H1 (cell line): ENCODE data around the gene CCDC88C. TPM values are rescaled to one million over a fixed set of nuclear protein-coding genes. Genes with fewer than 3 reads are reported as not detected.

Experiments used
- CTCF ChIA-PET: fragments of 300-600 bp; sonication (Branson Sonifier 250); formaldehyde crosslinking; loops from one replicate; lab custom pipeline; 2021; ENCODE audit not compliant: partially characterized antibody; lab: Charles Lee
- POLR2A ChIA-PET: fragments of 300-600 bp; sonication (Branson Sonifier 250); formaldehyde crosslinking; loops from one replicate; lab custom pipeline; 2021; ENCODE audit warnings: inconsistent platforms; ENCODE audit not compliant: partially characterized antibody; lab: Charles Lee
- DNase-seq, 2 experiments: peaks; one replicate each; pipeline versions ENCODE4 v3.0.0 to v3.0.0-alpha.2; 2010 to 2022; ENCODE audit warnings: low spot score in 2 of 2, low read depth in 1 of 2, mixed read lengths in 1 of 2
- FAIRE-seq: peaks from 2 replicates; lab custom pipeline; 2011; peaks lifted over from hg19 to GRCh38; lab: Jason Lieb, UNC
- H2AFZ ChIP-seq: 2 replicates; pipeline ENCODE4 v1.8.1; 2012; ENCODE audit warnings: low read length, inconsistent platforms
- H2AK5ac ChIP-seq: 2 replicates; pipeline ENCODE4 v1.6.1; 2013; ENCODE audit warnings: low read depth, low read length
- H2BK120ac ChIP-seq: replicated peaks from 2 replicates; pipeline ENCODE3; 2013; ENCODE audit warnings: low read depth, low read length, inconsistent platforms
- H2BK12ac ChIP-seq: 2 replicates; pipeline ENCODE4 v1.6.1; 2013; ENCODE audit warnings: low read depth, low read length
- H2BK15ac ChIP-seq: 2 replicates; pipeline ENCODE4 v1.6.1; 2013; ENCODE audit warnings: low read length
- H2BK20ac ChIP-seq: 2 replicates; pipeline ENCODE4 v1.6.1; 2013; ENCODE audit warnings: low read length
- H2BK5ac ChIP-seq: 2 replicates; pipeline ENCODE4 v1.6.1; 2013; ENCODE audit warnings: low read depth, low read length
- H3K14ac ChIP-seq: 2 replicates; pipeline ENCODE4 v1.6.1; 2013; ENCODE audit warnings: inconsistent platforms; ENCODE audit not compliant: insufficient read length
- H3K18ac ChIP-seq: 2 replicates; pipeline ENCODE4 v1.6.1; 2013; ENCODE audit warnings: low read length; ENCODE audit errors: extremely low read depth
- H3K23ac ChIP-seq: 2 replicates; pipeline ENCODE4 v1.6.1; 2013; ENCODE audit warnings: inconsistent platforms; ENCODE audit not compliant: insufficient read length
- H3K23me2 ChIP-seq: 2 replicates; pipeline ENCODE4 v1.6.1; 2013; ENCODE audit warnings: low read depth, low read length
- H3K27ac ChIP-seq: 2 replicates; pipeline ENCODE4 v1.6.1; 2011; ENCODE audit warnings: low read depth, low read length, inconsistent platforms
- H3K27me3 ChIP-seq, 4 experiments: replicated peaks in 1 of 4; 1 replicate in 1 of 4; 2 replicates in 3 of 4; pipeline versions ENCODE4 v1.6.1 to v1.8.1; 2011 to 2013; ENCODE audit warnings: low read length in 3 of 4, mild to moderate bottlenecking in 3 of 4, inconsistent platforms in 2 of 4, mixed read lengths in 2 of 4, moderate library complexity in 1 of 4; ENCODE audit not compliant: control insufficient read depth in 3 of 4, insufficient read depth in 3 of 4; ENCODE audit errors: extremely low read depth in 1 of 4
- H3K36me3 ChIP-seq, 4 experiments: 2 replicates each; pipeline versions ENCODE4 v1.6.1 to v1.8.1; 2011 to 2013; ENCODE audit warnings: mild to moderate bottlenecking in 4 of 4, low read length in 3 of 4, moderate library complexity in 2 of 4, control low read depth in 1 of 4, inconsistent platforms in 1 of 4; ENCODE audit not compliant: insufficient read depth in 4 of 4, control insufficient read depth in 2 of 4
- H3K4ac ChIP-seq: replicated peaks from 2 replicates; pipeline ENCODE3; 2013; ENCODE audit warnings: low read length, low read depth, mixed read lengths, inconsistent platforms; ENCODE audit not compliant: insufficient read length
- H3K4me1 ChIP-seq, 4 experiments: replicated peaks in 1 of 4; 1 replicate in 1 of 4; 2 replicates in 3 of 4; pipeline versions ENCODE4 v1.6.1 to v1.8.1; 2011 to 2013; ENCODE audit warnings: low read length in 3 of 4, inconsistent platforms in 2 of 4, mixed read lengths in 1 of 4; ENCODE audit not compliant: insufficient read depth in 4 of 4, control insufficient read depth in 3 of 4
- H3K4me2 ChIP-seq, 2 experiments: 2 replicates each; pipeline versions ENCODE4 v1.6.1 to v1.8.1; 2011 to 2013; ENCODE audit warnings: low read depth in 2 of 2, low read length in 2 of 2, control low read depth in 1 of 2, inconsistent platforms in 1 of 2, mild to moderate bottlenecking in 1 of 2; ENCODE audit not compliant: insufficient read depth in 1 of 2
- H3K4me3 ChIP-seq, 4 experiments: fragments of 200-600, 300-600 bp in 1 of 4; sonication (generic), shearing (Covaris generic), sonication (Bioruptor Twin) in 1 of 4; 2 replicates each; pipeline versions ENCODE4 v1.5.1 to v1.8.1; 2011 to 2016; ENCODE audit warnings: low read length in 4 of 4, low read depth in 3 of 4, control low read depth in 2 of 4, inconsistent platforms in 2 of 4, mild to moderate bottlenecking in 2 of 4, mixed read lengths in 1 of 4, moderate library complexity in 1 of 4; ENCODE audit not compliant: insufficient read depth in 2 of 4; ENCODE audit errors: extremely low read depth in 1 of 4
- H3K56ac ChIP-seq: replicated peaks from 2 replicates; pipeline ENCODE3; 2013; ENCODE audit warnings: low read depth, mild to moderate bottlenecking, mixed read lengths, low read length, inconsistent platforms; ENCODE audit not compliant: insufficient read length
- H3K79me1 ChIP-seq: 2 replicates; pipeline ENCODE4 v1.6.1; 2013; ENCODE audit warnings: low read depth, low read length, control low read depth
- H3K79me2 ChIP-seq, 2 experiments: 2 replicates each; pipeline versions ENCODE4 v1.6.1 to v1.8.1; 2012 to 2013; ENCODE audit warnings: low read length in 2 of 2, mild to moderate bottlenecking in 2 of 2, inconsistent platforms in 1 of 2; ENCODE audit not compliant: insufficient read depth in 2 of 2, control insufficient read depth in 1 of 2
- H3K9ac ChIP-seq, 4 experiments: replicated peaks in 1 of 4; 1 replicate in 1 of 4; 2 replicates in 3 of 4; pipeline versions ENCODE4 v1.6.1 to v1.8.1; 2011 to 2013; ENCODE audit warnings: low read depth in 3 of 4, low read length in 3 of 4, control low read depth in 2 of 4, mild to moderate bottlenecking in 2 of 4, moderate library complexity in 2 of 4, inconsistent platforms in 1 of 4; ENCODE audit errors: extremely low read depth in 1 of 4
- H3K9me3 ChIP-seq, 2 experiments: 2 replicates each; pipeline versions ENCODE4 v1.6.1 to v1.8.1; 2012 to 2013; ENCODE audit warnings: mild to moderate bottlenecking in 2 of 2, moderate library complexity in 2 of 2, control low read depth in 1 of 2, inconsistent platforms in 1 of 2, low read depth in 1 of 2, low read length in 1 of 2, mixed read lengths in 1 of 2; ENCODE audit not compliant: insufficient read depth in 2 of 2
- H4K20me1 ChIP-seq, 2 experiments: replicated peaks in 1 of 2; 2 replicates each; pipeline versions ENCODE3 to v1.8.1; 2011 to 2013; ENCODE audit warnings: inconsistent platforms in 2 of 2, low read length in 2 of 2, mild to moderate bottlenecking in 1 of 2; ENCODE audit not compliant: insufficient read depth in 2 of 2, control insufficient read depth in 1 of 2
- H4K5ac ChIP-seq: 2 replicates; pipeline ENCODE4 v1.6.1; 2013; ENCODE audit warnings: low read length, low read depth, mixed read lengths, inconsistent platforms; ENCODE audit not compliant: insufficient read length
- H4K8ac ChIP-seq: 2 replicates; pipeline ENCODE4 v1.8.0; 2013; ENCODE audit warnings: mild to moderate bottlenecking, moderate library complexity, low read length, inconsistent platforms; ENCODE audit not compliant: insufficient read depth; ENCODE audit errors: extremely low read depth
- H4K91ac ChIP-seq: replicated peaks from 2 replicates; pipeline ENCODE3; 2013; ENCODE audit warnings: low read length, mixed read lengths, inconsistent platforms; ENCODE audit not compliant: insufficient read length
- BACH1 ChIP-seq: IDR thresholded peaks from 2 replicates; pipeline ENCODE4 v1.6.1; 2012; ENCODE audit warnings: low read length, improper control_type of control experiment
- BCL11A ChIP-seq, 2 experiments: IDR thresholded peaks; one replicate each; pipeline ENCODE4 v1.6.1; 2011; ENCODE audit warnings: low read depth in 2 of 2, low read length in 2 of 2, mild to moderate bottlenecking in 2 of 2
- JUND ChIP-seq: IDR thresholded peaks from 2 replicates; pipeline ENCODE4 v1.6.1; 2011; ENCODE audit warnings: mild to moderate bottlenecking, improper control_type of control experiment, low read length
- KDM5A ChIP-seq: fragments of 200-600 bp; IDR thresholded peaks from 2 replicates; pipeline ENCODE4 v1.7.1; 2012; ENCODE audit warnings: mild to moderate bottlenecking, low read length, inconsistent platforms, mixed read lengths
- NRF1 ChIP-seq: IDR thresholded peaks from 2 replicates; pipeline ENCODE4 v1.6.1; 2011; ENCODE audit warnings: mild to moderate bottlenecking, low read depth, low read length, improper control_type of control experiment
- RBBP5 ChIP-seq: IDR thresholded peaks from 2 replicates; pipeline ENCODE4 v1.7.1; 2012; ENCODE audit warnings: low read depth, mild to moderate bottlenecking, inconsistent platforms, low read length, moderate library complexity, borderline replicate concordance
- SAP30 ChIP-seq: fragments of 300-600 bp; sonication (generic); IDR thresholded peaks from 2 replicates; pipeline ENCODE4 v1.7.1; 2012; ENCODE audit warnings: low read length, moderate library complexity, mild to moderate bottlenecking, inconsistent platforms; ENCODE audit not compliant: insufficient read depth, insufficient replicate concordance
- SIN3A ChIP-seq, 2 experiments: IDR thresholded peaks in 1 of 2; conservative IDR thresholded peaks in 1 of 2; 2 replicates each; pipeline ENCODE4 v1.6.1; 2011 to 2012; ENCODE audit warnings: low read length in 2 of 2, improper control_type of control experiment in 1 of 2, low read depth in 1 of 2, mild to moderate bottlenecking in 1 of 2
- TAF1 ChIP-seq: IDR thresholded peaks from 2 replicates; pipeline ENCODE4 v1.6.1; 2011; ENCODE audit warnings: mild to moderate bottlenecking, low read depth, low read length
- TCF12 ChIP-seq: IDR thresholded peaks from 2 replicates; pipeline ENCODE4 v1.6.1; 2011; ENCODE audit warnings: low read depth, mild to moderate bottlenecking, low read length
- ZNF274 ChIP-seq: IDR thresholded peaks from 2 replicates; pipeline ENCODE4 v1.7.0; 2012; ENCODE audit warnings: low read length, borderline replicate concordance; ENCODE audit errors: extremely low read depth
- WGBS, 2 experiments: shearing (Covaris generic) in 1 of 2; methylation state at CpG; one replicate each; pipeline versions ENCODE4 v1.1.6 to v1.1.7; 2013 to 2015; ENCODE audit warnings: low lambda C conversion rate in 2 of 2, mixed read lengths in 2 of 2, inconsistent platforms in 1 of 2, low coverage in 1 of 2, missing lambda C conversion rate in 1 of 2; ENCODE audit not compliant: insufficient replicate concordance in 2 of 2, insufficient coverage in 1 of 2, insufficient read length in 1 of 2; ENCODE audit errors: extremely low coverage in 1 of 2, missing lambda C conversion rate in 1 of 2; 5-methylcytosine and 5-hydroxymethylcytosine counted together
- polyA plus RNA-seq, 7 experiments: library from polyadenylated mRNA; depleted of rRNA in 3 of 7; stranded (reverse) in 5 of 7; unstranded in 2 of 7; fragments of >200 nt in 5 of 7; fragments of 200-250 nt in 2 of 7; gene quantifications; 1 replicate in 5 of 7; 2 replicates in 1 of 7; 4 replicates in 1 of 7; pipeline versions ENCODE4 v1.2.1 to v1.2.3, GENCODE V29; 2011 to 2013; ENCODE audit warnings: missing spikeins in 2 of 7, mixed read lengths in 2 of 7
- total RNA-seq: library from RNA; stranded (reverse); fragmentation: NEBNext Ultra II Directional; extraction: Animal tissue kit (Norgen Biotek cat#: 25700); gene quantifications from 2 replicates; pipeline ENCODE4 v1.2.1, GENCODE V29; 2021
- TF ChIP-seq, protein P1 (sequence below), 3 experiments: IDR thresholded peaks; 1 replicate in 2 of 3; 2 replicates in 1 of 3; pipeline versions ENCODE4 v1.5.1 to v1.6.1; 2011; ENCODE audit warnings: low read length in 3 of 3, mild to moderate bottlenecking in 3 of 3, inconsistent platforms in 2 of 3, low read depth in 1 of 3, moderate library complexity in 1 of 3; ENCODE audit not compliant: insufficient read depth in 1 of 3; ENCODE audit errors: control extremely low read depth in 1 of 3

Gene CCDC88C
- total and polyA plus RNA-seq, 2 of the 8 experiments (the other 6 are each of a cell fraction or from before 2014, with no cell fraction given) = 10.3 to 57.7 TPM

DNA sequence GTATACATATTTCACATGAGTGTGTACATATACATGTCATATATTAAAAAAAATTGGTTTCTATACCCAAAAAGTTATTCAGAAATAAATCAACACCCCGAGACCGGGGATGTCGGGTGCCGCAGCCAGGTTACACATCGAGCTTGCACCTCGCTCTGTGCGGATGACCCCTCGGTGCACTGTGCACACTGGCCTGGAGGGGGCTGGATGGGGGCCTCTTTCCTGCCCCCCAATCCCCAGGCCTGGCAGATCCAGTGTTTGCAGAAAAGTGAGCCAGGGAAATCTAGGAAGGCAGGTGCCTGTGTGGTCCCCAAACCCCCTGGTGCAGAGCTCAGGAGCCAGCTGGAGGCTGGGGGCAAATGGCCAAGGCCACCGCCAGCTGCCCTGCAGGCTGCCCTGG lies 146.0 kb downstream of the CCDC88C start:
- DNase-seq (no peak), FAIRE-seq (no peak)
- no peak overlapping the region for H3K56ac ChIP-seq
- no peak overlapping the region for H2BK15ac ChIP-seq
- peaks cover 0 to 26% (median 11%) of the 10 kb centered on the region in 4 experiments; a peak in 7 of 8 replicates for H3K36me3 ChIP-seq
- H3K27ac ChIP-seq = no peak overlapping the region
- ChIA-PET POLR2A (interaction anchor here (0.8 to 0.9 kb wide), 2 partner anchors 15 to 24 kb away, joined by 3 read pairs; no protein-coding TSS in a partner anchor), CTCF (interaction anchor here (0.5 to 7.3 kb wide), 10 partner anchors 10 to 95 kb away, joined by 3 to 57 read pairs (median 4); no protein-coding TSS in a partner anchor)
- H2AFZ ChIP-seq = no peak overlapping the region
- no peak overlapping the region for H4K5ac ChIP-seq
- no peak overlapping the region for H3K4me2 ChIP-seq
- no peak overlapping the region for H3K9ac ChIP-seq
- H3K9me3 ChIP-seq = no peaks in the 10 kb centered on the region
- H3K18ac ChIP-seq = no peak overlapping the region
- no peaks in the 10 kb centered on the region for H3K4me1 ChIP-seq
- WGBS, 2 experiments = 93% methylated on average over 9 of the region's 9 CpGs; no CpG with 5 or more reads in 1 of the 2 experiments
- H3K27me3 ChIP-seq = no peaks in the 10 kb centered on the region
- no peaks in the 10 kb centered on the region for H3K79me2 ChIP-seq
- no peak overlapping the region for H4K8ac ChIP-seq
- H2BK5ac ChIP-seq = no peak overlapping the region
- no peaks in the 10 kb centered on the region for H3K23me2 ChIP-seq
- no peak overlapping the region for H2BK120ac ChIP-seq
- H2AK5ac ChIP-seq = no peak overlapping the region
- no peak overlapping the region for H2BK12ac ChIP-seq
- H2BK20ac ChIP-seq = no peak overlapping the region
- H3K79me1 ChIP-seq = no peaks in the 10 kb centered on the region
- peaks cover 2 to 4% of the 10 kb centered on the region in 2 experiments for H4K20me1 ChIP-seq
- H3K4ac ChIP-seq = no peak overlapping the region
- no peak overlapping the region for H3K4me3 ChIP-seq
- H3K23ac ChIP-seq = no peak overlapping the region
- H3K14ac ChIP-seq = no peak overlapping the region
- no peak overlapping the region for H4K91ac ChIP-seq
- TF ChIP-seq, protein P1, sequence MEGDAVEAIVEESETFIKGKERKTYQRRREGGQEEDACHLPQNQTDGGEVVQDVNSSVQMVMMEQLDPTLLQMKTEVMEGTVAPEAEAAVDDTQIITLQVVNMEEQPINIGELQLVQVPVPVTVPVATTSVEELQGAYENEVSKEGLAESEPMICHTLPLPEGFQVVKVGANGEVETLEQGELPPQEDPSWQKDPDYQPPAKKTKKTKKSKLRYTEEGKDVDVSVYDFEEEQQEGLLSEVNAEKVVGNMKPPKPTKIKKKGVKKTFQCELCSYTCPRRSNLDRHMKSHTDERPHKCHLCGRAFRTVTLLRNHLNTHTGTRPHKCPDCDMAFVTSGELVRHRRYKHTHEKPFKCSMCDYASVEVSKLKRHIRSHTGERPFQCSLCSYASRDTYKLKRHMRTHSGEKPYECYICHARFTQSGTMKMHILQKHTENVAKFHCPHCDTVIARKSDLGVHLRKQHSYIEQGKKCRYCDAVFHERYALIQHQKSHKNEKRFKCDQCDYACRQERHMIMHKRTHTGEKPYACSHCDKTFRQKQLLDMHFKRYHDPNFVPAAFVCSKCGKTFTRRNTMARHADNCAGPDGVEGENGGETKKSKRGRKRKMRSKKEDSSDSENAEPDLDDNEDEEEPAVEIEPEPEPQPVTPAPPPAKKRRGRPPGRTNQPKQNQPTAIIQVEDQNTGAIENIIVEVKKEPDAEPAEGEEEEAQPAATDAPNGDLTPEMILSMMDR (IDR thresholded peaks at IDR 0.05; ENCODE audit: control extremely low read depth in 1 of 3, insufficient read depth in 1 of 3, low read depth in 1 of 3, low read length in 3 of 3) = no peak
- TF ChIP-seq KDM5A (no peak), TCF12 (no peak), BACH1 (no peak), RBBP5 (no peak), TAF1 (no peak), ZNF274 (no peak), SAP30 (no peak), JUND (no peak), NRF1 (no peak), BCL11A (IDR thresholded peaks at IDR 0.05; ENCODE audit: low read depth in 2 of 2, low read length in 2 of 2) (no peak), SIN3A (conservative IDR thresholded peaks at IDR 0.05 in 1 of 2, IDR thresholded peaks at IDR 0.05 in 1 of 2; ENCODE audit: low read depth in 1 of 2, low read length in 2 of 2) (no peak)
